Endothelial cell of umbilical vein (primary cell): ENCODE measurements around the gene GSTP1. TPM values are rescaled to one million over a fixed set of nuclear protein-coding genes. Genes with fewer than 3 reads are reported as not detected.

Source experiments
- BruUV-seq: library from RNA; stranded (reverse); fragments of 400-500 nt; replicated peaks from 2 replicates; lab custom pipeline; 2021; lab: Mats Ljungman, UMichigan
- CTCF ChIA-PET: fragments of 300-600, 350-600 bp; sonication (Branson Sonifier 250); formaldehyde crosslinking; loops from one replicate; lab custom pipeline; 2021; ENCODE audit warnings: antibody characterized with exemption, inconsistent platforms; lab: Charles Lee
- POLR2A ChIA-PET: fragments of 300-600, 350-600 bp; sonication (Branson Sonifier 250); formaldehyde crosslinking; loops from one replicate; lab custom pipeline; 2021; ENCODE audit warnings: antibody characterized with exemption, inconsistent platforms; lab: Charles Lee
- DNase-seq: peaks from one replicate; pipeline ENCODE4 v3.0.0-alpha.2; 2011; ENCODE audit warnings: low read depth, low spot score
- FAIRE-seq: peaks from 2 replicates; lab custom pipeline; 2011; peaks lifted over from hg19 to GRCh38; lab: Jason Lieb, UNC
- H2AFZ ChIP-seq: 2 replicates; pipeline ENCODE4 v1.6.0; 2012; ENCODE audit warnings: low read depth, low read length, control low read depth, inconsistent platforms
- H3K27ac ChIP-seq: 2 replicates; pipeline ENCODE4 v1.5.1; 2011; ENCODE audit warnings: low read depth, mild to moderate bottlenecking, control low read depth, low read length, moderate library complexity; ENCODE audit not compliant: insufficient read depth
- H3K27me3 ChIP-seq, 2 experiments: 2 replicates each; pipeline versions ENCODE4 v1.6.0 to v1.6.1; 2011; ENCODE audit warnings: low read length in 2 of 2, mixed read lengths in 1 of 2; ENCODE audit not compliant: control insufficient read depth in 2 of 2, insufficient read depth in 2 of 2
- H3K36me3 ChIP-seq, 2 experiments: 2 replicates in 1 of 2; 3 replicates in 1 of 2; pipeline ENCODE4 v1.5.1; 2011; ENCODE audit warnings: low read length in 2 of 2, mild to moderate bottlenecking in 1 of 2, moderate library complexity in 1 of 2; ENCODE audit not compliant: control insufficient read depth in 2 of 2, insufficient read depth in 2 of 2; ENCODE audit errors: extremely low read depth in 1 of 2
- H3K4me1 ChIP-seq: 3 replicates; pipeline ENCODE4 v1.5.1; 2011; ENCODE audit warnings: mild to moderate bottlenecking, low read length; ENCODE audit not compliant: control insufficient read depth, insufficient read depth; ENCODE audit errors: extremely low read depth
- H3K4me2 ChIP-seq: 2 replicates; pipeline ENCODE4 v1.6.1; 2011; ENCODE audit warnings: low read length, control low read depth, mixed read lengths; ENCODE audit not compliant: insufficient read depth
- H3K4me3 ChIP-seq, 3 experiments: fragments of 200-600 bp in 1 of 3; sonication (generic), shearing (Covaris generic) in 1 of 3; replicated peaks in 1 of 3; 2 replicates each; pipeline ENCODE4 v1.5.1; 2011 to 2016; ENCODE audit warnings: control low read depth in 3 of 3, low read length in 3 of 3, mild to moderate bottlenecking in 2 of 3, inconsistent platforms in 1 of 3, low read depth in 1 of 3, moderate library complexity in 1 of 3; ENCODE audit not compliant: insufficient read depth in 1 of 3
- H3K79me2 ChIP-seq: 2 replicates; pipeline ENCODE4 v1.6.0; 2012; ENCODE audit warnings: low read length, inconsistent platforms; ENCODE audit not compliant: control insufficient read depth, insufficient read depth
- H3K9ac ChIP-seq: replicated peaks from 2 replicates; pipeline ENCODE3; 2011; ENCODE audit warnings: low read length, control low read depth; ENCODE audit not compliant: insufficient read depth; ENCODE audit errors: extremely low read depth
- H3K9me1 ChIP-seq: replicated peaks from 3 replicates; pipeline ENCODE4 v1.6.0; 2011; ENCODE audit warnings: mild to moderate bottlenecking, low read length; ENCODE audit not compliant: control insufficient read depth, insufficient read depth; ENCODE audit errors: extremely low read depth
- H3K9me3 ChIP-seq: replicated peaks from 2 replicates; pipeline ENCODE4 v1.5.1; 2012; ENCODE audit warnings: low read length, inconsistent platforms; ENCODE audit not compliant: control insufficient read depth, insufficient read depth
- H4K20me1 ChIP-seq: replicated peaks from 2 replicates; pipeline ENCODE3; 2011; ENCODE audit warnings: mild to moderate bottlenecking, low read length; ENCODE audit not compliant: control insufficient read depth, insufficient read depth; ENCODE audit errors: extremely low read depth
- EZH2 ChIP-seq: IDR thresholded peaks from 2 replicates; pipeline ENCODE4 v1.6.1; 2012; ENCODE audit warnings: borderline replicate concordance, low read depth, mild to moderate bottlenecking, moderate library complexity, low read length, inconsistent platforms; ENCODE audit not compliant: severe bottlenecking
- FOS ChIP-seq: IDR thresholded peaks from 2 replicates; pipeline ENCODE4 v1.6.1; 2011; ENCODE audit warnings: mild to moderate bottlenecking, low read length, moderate library complexity, borderline replicate concordance; ENCODE audit not compliant: insufficient read depth
- GATA2 ChIP-seq: IDR thresholded peaks from 2 replicates; pipeline ENCODE4 v1.7.0; 2011; ENCODE audit warnings: low read depth, mild to moderate bottlenecking, moderate library complexity, mixed read lengths, low read length; ENCODE audit not compliant: insufficient read length, insufficient read depth
- JUN ChIP-seq: IDR thresholded peaks from 2 replicates; pipeline ENCODE4 v1.6.1; 2011; ENCODE audit warnings: borderline replicate concordance, low read depth; ENCODE audit not compliant: insufficient read length, insufficient read depth
- MAX ChIP-seq: IDR thresholded peaks from 2 replicates; pipeline ENCODE4 v1.6.1; 2011; ENCODE audit not compliant: insufficient read depth, insufficient read length
- MYC ChIP-seq: IDR thresholded peaks from one replicate; pipeline ENCODE4 v1.6.1; 2011; ENCODE audit warnings: mild to moderate bottlenecking, low read depth, low read length
- POLR2A ChIP-seq: IDR thresholded peaks from 2 replicates; pipeline ENCODE4 v1.6.1; 2012; ENCODE audit warnings: low read depth, mild to moderate bottlenecking, control low read depth, low read length
- POLR2AphosphoS5 ChIP-seq: IDR thresholded peaks from 2 replicates; pipeline ENCODE4 v1.6.1; 2012; ENCODE audit warnings: low read depth, mild to moderate bottlenecking, control low read depth, low read length, moderate library complexity; ENCODE audit not compliant: insufficient read depth
- dilution Hi-C: fragments of 300-500 bp; cut with MboI; formaldehyde crosslinking; loops from one replicate; pipeline ENCODE4 v1.15.0; 2019; ENCODE audit warnings: low sequenced_read_pairs; ENCODE audit not compliant: extremely low pct_ligation_motif_present
- intact Hi-C: fragments of 100-400 bp; cut with micrococcal nuclease; formaldehyde crosslinking; loops from one replicate; pipeline ENCODE4 v1.10.0; 2022
- polyA plus RNA-seq, 4 experiments: library from polyadenylated mRNA; depleted of rRNA in 3 of 4; stranded (reverse) in 3 of 4; unstranded in 1 of 4; fragments of >200 nt; gene quantifications; 2 replicates each; pipeline versions ENCODE4 v1.2.1 to v1.2.3, GENCODE V29; 2011 to 2012; ENCODE audit warnings: missing spikeins in 1 of 4
- total RNA-seq: library from RNA; stranded (reverse); gene quantifications from 2 replicates; pipeline ENCODE4 v1.2.3, GENCODE V29; 2021
- TF ChIP-seq, protein P1 (sequence below), 2 donors: IDR thresholded peaks; 1 replicate in 1 of 2; 2 replicates in 1 of 2; pipeline ENCODE4 v1.5.1; 2011; ENCODE audit warnings: low read length in 2 of 2, mild to moderate bottlenecking in 2 of 2, moderate library complexity in 2 of 2, control low read depth in 1 of 2, inconsistent platforms in 1 of 2, low read depth in 1 of 2; ENCODE audit not compliant: insufficient read depth in 1 of 2; ENCODE audit errors: extremely low read depth in 1 of 2

Gene GSTP1
- total and polyA plus RNA-seq, 2 donors (not counting 3 experiments of a cell fraction or from before 2014, with no cell fraction given): 962 to 2,277 TPM

- dilution Hi-C loops: no loop called here
- no peak for DNase-seq
- TF ChIP-seq MYC (no peak), GATA2 (no peak), EZH2 (no peak), MAX (no peak), JUN (no peak), FOS (no peak), POLR2AphosphoS5 (no peak), POLR2A (no peak)
- TF ChIP-seq, protein P1, sequence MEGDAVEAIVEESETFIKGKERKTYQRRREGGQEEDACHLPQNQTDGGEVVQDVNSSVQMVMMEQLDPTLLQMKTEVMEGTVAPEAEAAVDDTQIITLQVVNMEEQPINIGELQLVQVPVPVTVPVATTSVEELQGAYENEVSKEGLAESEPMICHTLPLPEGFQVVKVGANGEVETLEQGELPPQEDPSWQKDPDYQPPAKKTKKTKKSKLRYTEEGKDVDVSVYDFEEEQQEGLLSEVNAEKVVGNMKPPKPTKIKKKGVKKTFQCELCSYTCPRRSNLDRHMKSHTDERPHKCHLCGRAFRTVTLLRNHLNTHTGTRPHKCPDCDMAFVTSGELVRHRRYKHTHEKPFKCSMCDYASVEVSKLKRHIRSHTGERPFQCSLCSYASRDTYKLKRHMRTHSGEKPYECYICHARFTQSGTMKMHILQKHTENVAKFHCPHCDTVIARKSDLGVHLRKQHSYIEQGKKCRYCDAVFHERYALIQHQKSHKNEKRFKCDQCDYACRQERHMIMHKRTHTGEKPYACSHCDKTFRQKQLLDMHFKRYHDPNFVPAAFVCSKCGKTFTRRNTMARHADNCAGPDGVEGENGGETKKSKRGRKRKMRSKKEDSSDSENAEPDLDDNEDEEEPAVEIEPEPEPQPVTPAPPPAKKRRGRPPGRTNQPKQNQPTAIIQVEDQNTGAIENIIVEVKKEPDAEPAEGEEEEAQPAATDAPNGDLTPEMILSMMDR (IDR thresholded peaks at IDR 0.05; ENCODE audit: extremely low read depth in 1 of 2, insufficient read depth in 1 of 2, low read depth in 1 of 2, low read length in 2 of 2): no peak
- BruUV-seq: no TSS peak
- Histone ChIP-seq H3K4me1 (peaks cover 4% of the 10 kb centered on the region), H3K9me3 (no peaks in the 10 kb centered on the region), H3K27me3 (no peaks in the 10 kb centered on the region), H3K27ac (no peak overlapping the region), H3K79me2 (no peaks in the 10 kb centered on the region), H3K36me3 (no peaks in the 10 kb centered on the region), H3K4me2 (no peak overlapping the region), H3K9ac (no peak overlapping the region), H3K9me1 (no peaks in the 10 kb centered on the region), H2AFZ (no peak overlapping the region), H3K4me3 (no peak overlapping the region), H4K20me1 (no peaks in the 10 kb centered on the region)
- no peak for FAIRE-seq
- CTCF ChIA-PET: interaction anchor here (6.6 kb wide), 1 partner anchor 26 kb away, joined by 92 read pairs; no protein-coding TSS in a partner anchor
- POLR2A ChIA-PET: no interaction called here
- intact Hi-C loops: loop anchor here (2.0 kb wide), 1 partner anchor 173 kb away; no protein-coding TSS in a partner anchor
Observed at GRCh38 chr11:67631853-67632174, 48.2 kb downstream of the GSTP1 start.
